Iris pigment epithelial cell (primary cell): ENCODE data around the gene ELL2.

Experiments
- DNase-seq: peaks from one replicate; pipeline ENCODE4 v3.0.0-alpha.2; 2011; ENCODE audit warnings: low read depth

Gene ELL2

DNA sequence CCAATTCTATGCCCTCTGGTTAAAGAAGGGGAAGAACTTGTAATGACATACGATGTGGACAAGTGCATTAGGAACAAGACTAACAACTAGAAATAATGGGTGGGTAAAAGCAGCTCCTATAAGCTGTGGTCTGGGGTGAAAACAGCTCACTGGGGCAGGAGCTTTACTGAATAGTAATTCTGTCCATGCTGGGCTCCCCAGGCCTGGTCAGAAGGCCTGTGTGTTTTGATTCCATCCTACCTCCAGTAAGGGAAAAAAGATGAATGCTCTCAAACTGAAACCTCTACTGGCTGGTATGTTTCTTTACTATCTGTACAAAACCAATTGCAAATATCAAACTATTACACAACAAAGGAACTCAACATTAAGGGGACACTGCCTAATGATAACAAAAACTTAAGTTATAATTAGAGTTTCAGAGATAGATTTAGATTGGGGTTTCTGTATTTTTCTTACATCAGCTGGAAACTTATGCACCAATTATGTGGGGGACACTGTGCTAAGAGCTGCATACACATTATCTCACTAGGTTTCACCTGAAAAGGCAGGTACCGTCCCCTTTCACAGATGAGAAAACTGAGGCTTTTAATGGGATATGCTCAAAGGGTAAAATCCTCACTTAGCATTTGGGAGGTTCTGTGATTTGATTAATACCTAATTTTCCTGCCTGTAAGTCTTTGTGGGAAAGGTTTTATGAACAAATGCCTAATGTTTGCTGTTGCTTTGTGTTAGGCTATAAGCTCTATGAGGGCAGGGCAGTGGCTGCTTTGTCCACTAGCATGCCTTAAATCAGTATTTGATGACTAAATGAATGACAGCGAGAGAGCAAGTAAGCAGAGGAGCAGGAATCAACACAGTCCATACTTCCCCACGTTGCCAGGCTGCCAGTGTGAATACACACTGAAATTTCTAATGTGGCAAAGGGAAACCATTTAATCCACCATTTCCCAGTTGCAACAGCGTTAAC, 53.6 kb downstream of the ELL2 start:
- DNase-seq, result no peak

DNA sequence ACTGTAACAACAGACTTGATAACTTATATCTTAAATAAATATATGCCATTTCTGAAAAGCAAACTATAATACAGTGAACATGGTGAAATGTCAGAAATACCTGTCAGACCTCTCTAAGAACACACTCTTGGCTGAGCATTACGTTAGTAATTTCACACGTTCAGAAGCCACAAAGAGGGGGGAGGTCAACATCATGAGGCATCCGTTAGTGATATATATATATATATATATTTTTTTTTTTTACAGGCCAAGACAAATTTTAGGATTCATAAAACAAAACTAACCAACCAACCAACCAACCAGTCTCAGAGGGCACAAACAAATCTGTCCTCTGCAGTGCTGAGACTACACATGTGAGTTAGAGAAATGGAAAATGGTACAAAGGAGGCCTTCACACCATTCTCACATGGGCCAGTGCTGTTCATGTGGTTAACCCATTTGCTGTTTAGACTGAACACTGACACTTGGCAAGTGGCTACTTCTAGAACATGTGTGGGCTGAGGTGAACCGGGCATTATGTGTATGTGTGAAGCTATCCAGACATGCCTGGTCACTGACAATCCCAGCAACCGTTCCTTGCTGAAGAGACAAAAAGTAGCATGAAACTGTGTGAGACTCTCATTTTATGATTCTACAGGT, 54.5 kb downstream of the ELL2 start:
- no peak for DNase-seq

- peak; percentile 67 for DNase-seq
These were observed 55.3 kb downstream of the ELL2 start for GRCh38 chr5:95906398-95906797.

- DNase-seq, result no peak
These were observed 56.8 kb downstream of the ELL2 start for GRCh38 chr5:95904827-95905226.

DNA sequence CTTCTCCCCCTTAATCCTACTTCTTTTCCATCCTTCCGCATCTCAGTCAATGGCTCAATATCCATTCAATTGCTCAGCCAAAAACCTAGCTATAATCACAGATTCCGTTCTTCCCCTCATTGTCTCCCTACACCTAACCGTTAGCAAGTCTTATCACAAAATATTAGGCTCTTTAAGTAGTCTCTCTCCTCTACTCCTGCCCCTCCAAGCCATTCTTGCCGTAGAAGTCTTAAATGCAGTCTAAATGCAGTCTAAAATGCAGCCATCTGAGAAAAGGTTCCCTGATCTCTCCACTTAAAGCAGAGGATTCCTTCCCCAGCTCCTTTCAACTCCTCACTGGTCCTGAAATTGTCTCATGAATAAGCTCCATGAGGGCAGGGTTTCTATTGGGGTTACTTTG, 57.8 kb downstream of the ELL2 start:
- no peak for DNase-seq

DNA sequence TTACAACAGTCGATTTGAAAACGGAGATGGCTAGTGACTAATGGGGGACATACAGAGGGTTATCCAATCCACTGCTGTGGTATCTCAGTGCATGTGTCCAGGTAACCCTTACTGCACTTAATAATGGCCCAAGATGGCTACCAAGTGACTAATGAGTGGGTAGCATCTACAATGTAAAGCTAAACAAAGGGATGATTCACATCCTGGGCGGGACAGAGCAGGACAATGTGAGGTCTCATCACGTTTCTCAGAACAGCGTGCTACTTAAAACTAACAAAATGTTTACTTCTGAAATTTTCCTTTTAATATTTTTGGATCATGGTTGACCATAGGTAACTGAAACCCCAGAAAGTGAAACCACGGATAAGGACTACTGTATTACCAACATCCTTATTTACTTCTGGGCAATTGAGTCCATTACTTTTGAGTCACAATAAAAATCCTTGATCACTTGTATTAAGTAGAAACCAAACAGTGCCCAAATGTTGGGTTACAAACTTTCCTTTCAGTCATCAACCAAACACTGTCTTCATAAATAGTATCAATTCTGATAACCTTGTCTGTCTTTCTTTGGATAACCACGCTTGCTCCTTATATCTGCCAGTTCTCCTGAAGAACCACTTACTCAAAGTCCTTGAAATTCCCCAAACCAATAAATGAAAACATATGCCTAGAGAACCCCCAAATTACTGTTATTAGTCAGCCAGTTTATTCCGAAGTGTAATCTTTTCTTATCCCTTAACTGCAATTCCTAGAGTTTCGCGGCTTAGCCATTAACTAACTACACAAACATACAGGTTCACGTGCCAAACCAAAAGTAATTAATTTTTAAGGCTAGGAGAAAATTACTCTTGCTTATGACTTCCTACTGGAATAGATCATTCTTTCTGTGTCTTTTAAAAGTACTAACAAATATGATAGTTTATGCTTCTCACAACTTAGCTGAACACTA, 59.7 kb downstream of the ELL2 start:
- DNase-seq, result peak; percentile 84

GRCh38 chr5:95900383-95900958, 61.2 kb downstream of the ELL2 start:
- DNase-seq, result peak; percentile 90

DNA sequence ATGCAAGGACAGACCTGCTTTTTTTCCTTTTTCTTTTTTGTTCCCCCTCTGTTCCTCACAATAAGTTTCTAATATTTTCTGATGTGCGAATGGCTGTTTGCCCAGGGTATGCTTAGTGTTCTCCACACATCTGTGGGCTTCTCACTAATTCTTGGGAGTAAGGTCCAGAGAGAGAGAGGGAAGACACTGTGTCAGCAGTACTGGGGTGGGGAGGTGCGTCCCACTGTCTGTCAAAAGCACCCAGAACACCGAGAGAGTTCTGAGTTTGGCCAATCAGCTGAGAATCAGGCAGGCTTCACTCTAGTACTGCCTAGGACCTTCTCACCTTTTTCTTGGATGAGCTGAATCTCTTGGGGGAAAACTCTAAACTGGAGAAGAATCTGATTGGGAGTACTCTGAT, 61.8 kb downstream of the ELL2 start:
- no peak for DNase-seq

GRCh38 chr5:95899006-95899405, 62.6 kb downstream of the ELL2 start:
- no peak for DNase-seq

DNA sequence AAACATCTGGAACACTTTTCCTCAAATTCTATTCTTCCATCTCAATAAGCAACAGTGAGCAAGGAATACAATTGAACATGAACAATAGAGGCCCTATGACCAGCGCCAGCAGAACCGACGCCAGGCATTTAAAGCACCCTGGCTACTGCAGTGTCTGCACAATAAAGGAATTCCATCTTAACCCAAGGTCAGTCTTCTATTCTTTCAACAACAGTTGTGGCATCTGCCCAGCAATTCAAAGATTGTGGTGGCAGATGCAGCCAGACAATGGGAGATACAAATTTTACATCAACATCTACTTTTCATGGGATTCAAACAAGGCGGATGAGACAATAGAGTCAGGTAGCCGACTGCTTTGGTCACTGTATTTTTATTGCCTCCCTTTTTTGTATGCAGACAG, 65.9 kb downstream of the ELL2 start:
- no peak for DNase-seq

DNA sequence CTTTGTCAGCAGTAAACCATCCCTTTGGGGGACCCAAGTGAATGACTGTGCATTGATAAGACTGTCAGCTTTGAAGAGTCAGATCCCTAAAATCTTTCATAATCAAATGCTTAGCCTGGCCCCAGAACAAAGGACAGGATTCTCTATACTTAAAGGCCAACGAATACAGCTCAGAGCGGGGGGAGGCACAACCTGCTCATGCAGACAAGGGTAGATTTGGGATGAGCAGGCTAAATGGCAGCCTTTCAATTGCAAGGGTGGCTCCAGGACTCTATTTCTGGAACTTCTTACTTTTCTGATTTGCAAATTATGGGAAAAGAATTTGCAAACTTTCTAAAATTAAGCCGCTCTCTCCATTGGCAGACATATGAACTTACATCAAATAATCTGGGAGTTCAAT, 66.4 kb downstream of the ELL2 start:
- DNase-seq, result no peak

GRCh38 chr5:95892784-95893354, 68.8 kb downstream of the ELL2 start:
- peak; percentile 62 for DNase-seq

- no peak for DNase-seq
These were observed 70.2 kb downstream of the ELL2 start for GRCh38 chr5:95891499-95891898.

GRCh38 chr5:95889076-95889475, 72.6 kb downstream of the ELL2 start:
- no peak for DNase-seq

DNA sequence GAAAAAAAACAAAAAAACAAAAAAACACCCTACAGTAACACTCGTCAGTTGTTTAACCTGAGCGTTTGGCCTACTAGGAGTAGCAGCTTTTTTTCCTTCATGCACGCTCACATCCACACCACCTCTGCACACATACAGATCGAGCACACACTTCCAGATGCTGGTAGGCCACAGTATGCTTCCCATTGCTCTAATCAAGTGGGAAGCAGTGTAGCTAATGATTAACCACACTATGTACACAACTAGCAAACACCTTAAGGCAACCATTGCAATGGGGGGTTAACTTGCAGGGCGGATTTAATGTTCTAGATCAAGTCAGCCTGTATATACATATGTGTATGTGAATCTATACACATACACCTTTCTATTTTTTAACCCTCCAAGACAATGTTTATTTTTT, 73.7 kb downstream of the ELL2 start:
- DNase-seq, result no peak

GRCh38 chr5:95886340-95887044, 75.2 kb downstream of the ELL2 start:
- DNase-seq, result no peak

- no peak for DNase-seq
These were observed 77.1 kb downstream of the ELL2 start for GRCh38 chr5:95884511-95884910.

GRCh38 chr5:95884017-95884325, 77.7 kb downstream of the ELL2 start:
- DNase-seq, result peak; percentile 86

GRCh38 chr5:95883185-95884016, 78.2 kb downstream of the ELL2 start:
- DNase-seq, result no peak

- no peak for DNase-seq
These were observed 79.8 kb downstream of the ELL2 start for GRCh38 chr5:95881833-95882232.
